ENCODE measurements around the gene HS6ST3. TPM values are rescaled to one million over a fixed set of nuclear protein-coding genes. Genes with fewer than 3 reads are reported as not detected.

The HS6ST3 gene
- total RNA-seq, 1 experiment from 2014 or later: 1.2 TPM

- H3K36me3 Mint-ChIP-seq: peaks cover 12% of the 10 kb centered on the region; the same call in 1 of the 2 replicates
- 0 out of 2 replicates have a peak overlapping the region, but pooled peaks have one; percentile 20 for H3K27ac Mint-ChIP-seq
- H3K9me3 Mint-ChIP-seq: peaks cover 17% of the 10 kb centered on the region
- ChIA-PET CTCF (interaction anchor here (0.6 to 2.7 kb wide), 14 partner anchors 15 to 797 kb away, joined by 3 to 17 read pairs (median 5); no protein-coding TSS in a partner anchor), POLR2A (no interaction called here)
- ATAC-seq: peak; percentile 85
- peak overlapping the region; percentile 9; the same call in 1 of the 2 replicates for H3K4me3 Mint-ChIP-seq
- peaks cover 28% of the 10 kb centered on the region for H3K4me1 Mint-ChIP-seq
- peak; percentile 32 for DNase-seq (ENCODE audit: low spot score)
- H3K27me3 Mint-ChIP-seq (ENCODE audit: low read depth): peaks cover 6% of the 10 kb centered on the region
- TF ChIP-seq ELF4 (CRISPR knock-in tag; IDR thresholded peaks at IDR 0.05; ENCODE audit: low read depth) (no peak), ZNF416 (CRISPR knock-in tag; IDR thresholded peaks at IDR 0.05) (no peak), NFE2L1 (CRISPR knock-in tag; IDR thresholded peaks at IDR 0.05) (peak; percentile 60; the same call in 1 of the 2 replicates), FOXP4 (CRISPR knock-in tag; IDR thresholded peaks at IDR 0.05) (peak; percentile 40; the same call in 1 of the 2 replicates)
Observed at GRCh38 chr13:96816874-96817273, 727.0 kb downstream of the HS6ST3 start.

GRCh38 chr13:96817336-96817941 lies 727.5 kb downstream of the HS6ST3 start:
- Mint-ChIP-seq H3K27me3 (ENCODE audit: low read depth) (peaks cover 6% of the 10 kb centered on the region), H3K36me3 (peaks cover 12% of the 10 kb centered on the region; the same call in 1 of the 2 replicates), H3K9me3 (peaks cover 17% of the 10 kb centered on the region), H3K4me3 (no peak overlapping the region), H3K4me1 (peaks cover 28% of the 10 kb centered on the region), H3K27ac (no peak overlapping the region)
- ATAC-seq (peak; percentile 28), DNase-seq (ENCODE audit: low spot score) (no peak)
- POLR2A ChIA-PET: no interaction called here
- CTCF ChIA-PET: interaction anchor here (0.5 to 2.7 kb wide), 25 partner anchors 11 to 981 kb away, joined by 3 to 17 read pairs (median 3); no protein-coding TSS in a partner anchor
- TF ChIP-seq CTCF (IDR thresholded peaks at IDR 0.05) (peak; percentile 46; the same call in 1 of the 2 replicates), USF2 (CRISPR knock-in tag; IDR thresholded peaks at IDR 0.05) (no peak), TEAD4 (CRISPR knock-in tag; IDR thresholded peaks at IDR 0.05) (no peak), NFATC4 (CRISPR knock-in tag; IDR thresholded peaks at IDR 0.05) (no peak), CREM (CRISPR knock-in tag; IDR thresholded peaks at IDR 0.05) (no peak), ELF4 (CRISPR knock-in tag; IDR thresholded peaks at IDR 0.05; ENCODE audit: low read depth) (no peak), ZNF532 (CRISPR knock-in tag; IDR thresholded peaks at IDR 0.05; ENCODE audit: borderline replicate concordance) (no peak)

- CTCF ChIA-PET: interaction anchor here (2.2 to 2.7 kb wide), 4 partner anchors 139 to 799 kb away, joined by 10 to 17 read pairs (median 13); no protein-coding TSS in a partner anchor
- peaks cover 28% of the 10 kb centered on the region for H3K4me1 Mint-ChIP-seq
- TF ChIP-seq GTF2I (CRISPR knock-in tag; conservative IDR thresholded peaks at IDR 0.05) (no peak), TP53 (CRISPR knock-in tag; IDR thresholded peaks at IDR 0.05) (no peak), JAZF1 (CRISPR knock-in tag; IDR thresholded peaks at IDR 0.05) (no peak), ZNF138 (CRISPR knock-in tag; conservative IDR thresholded peaks at IDR 0.05) (no peak), ZNF416 (CRISPR knock-in tag; IDR thresholded peaks at IDR 0.05) (no peak), FOXP4 (CRISPR knock-in tag; IDR thresholded peaks at IDR 0.05) (no peak), ATF1 (CRISPR knock-in tag; IDR thresholded peaks at IDR 0.05) (no peak), CBFB (CRISPR knock-in tag; IDR thresholded peaks at IDR 0.05; ENCODE audit: low read depth) (no peak), E2F1 (CRISPR knock-in tag; IDR thresholded peaks at IDR 0.05) (no peak), JUN (CRISPR knock-in tag; IDR thresholded peaks at IDR 0.05) (no peak)
Observed at GRCh38 chr13:96819375-96819774, 729.5 kb downstream of the HS6ST3 start.

More at GRCh38 chr13:96819375-96819774, 729.5 kb downstream of the HS6ST3 start:
- Mint-ChIP-seq H3K27ac (no peak overlapping the region), H3K4me3 (no peak overlapping the region), H3K27me3 (ENCODE audit: low read depth) (peaks cover 6% of the 10 kb centered on the region), H3K36me3 (peaks cover 11% of the 10 kb centered on the region; the same call in 1 of the 2 replicates), H3K9me3 (peaks cover 10% of the 10 kb centered on the region)
- no peak for ATAC-seq
- POLR2A ChIA-PET: no interaction called here
- no peak for DNase-seq (ENCODE audit: low spot score)

All from WTC11 (cell line).